GM12891 (cell line): ENCODE measurements around the gene RAPGEF4.

Experiments
- DNase-seq: peaks from one replicate; pipeline ENCODE4 v3.0.0; 2011; ENCODE audit warnings: low spot score; ENCODE audit not compliant: insufficient read length
- FAIRE-seq: peaks from 2 replicates; lab custom pipeline; 2011; peaks lifted over from hg19 to GRCh38; lab: Jason Lieb, UNC
- PAX5 ChIP-seq: IDR thresholded peaks from 2 replicates; pipeline ENCODE4 v1.6.1; 2011; ENCODE audit warnings: low read length, moderate library complexity, mild to moderate bottlenecking; ENCODE audit not compliant: insufficient read depth, severe bottlenecking
- POLR2A ChIP-seq: IDR thresholded peaks from 2 replicates; pipeline ENCODE4 v1.6.1; 2011; ENCODE audit warnings: low read depth, low read length, control low read depth
- POLR2AphosphoS5 ChIP-seq: IDR thresholded peaks from 2 replicates; pipeline ENCODE4 v1.6.1; 2011; ENCODE audit warnings: low read depth, low read length, control low read depth
- POU2F2 ChIP-seq: IDR thresholded peaks from 2 replicates; pipeline ENCODE4 v1.6.1; 2011; ENCODE audit warnings: low read depth, mild to moderate bottlenecking, control low read depth, low read length, moderate library complexity
- SPI1 ChIP-seq: IDR thresholded peaks from 2 replicates; pipeline ENCODE4 v1.6.1; 2011; ENCODE audit warnings: low read depth, low read length, control low read depth
- TAF1 ChIP-seq: IDR thresholded peaks from 2 replicates; pipeline ENCODE4 v1.6.1; 2011; ENCODE audit warnings: low read depth, low read length, control low read depth

RAPGEF4 gene

DNA sequence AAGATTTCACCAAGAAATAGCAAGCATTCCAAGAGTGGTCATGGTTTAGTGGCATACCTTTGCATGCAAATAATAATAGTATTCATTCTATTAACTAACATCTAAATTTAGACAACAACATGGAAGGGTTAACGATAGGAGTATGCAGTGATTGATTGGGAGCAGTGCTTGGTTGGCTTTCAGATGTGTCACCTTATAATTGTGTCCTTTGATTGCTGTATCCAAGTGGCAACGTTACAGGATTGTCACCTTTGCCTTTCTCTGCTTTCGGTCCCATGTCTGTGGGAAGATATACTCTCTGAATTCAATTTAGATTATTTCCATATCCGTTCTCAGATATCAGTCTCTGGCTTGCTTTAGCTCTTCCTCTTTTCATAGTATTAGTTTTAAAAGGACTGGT is 187.2 kb downstream of the RAPGEF4 start:
- TF ChIP-seq PAX5 = no peak
- no peak for TF ChIP-seq TAF1
- no peak for TF ChIP-seq POU2F2
- no peak for TF ChIP-seq SPI1
- no peak for TF ChIP-seq POLR2A
- DNase-seq = no peak
- FAIRE-seq = no peak

DNA sequence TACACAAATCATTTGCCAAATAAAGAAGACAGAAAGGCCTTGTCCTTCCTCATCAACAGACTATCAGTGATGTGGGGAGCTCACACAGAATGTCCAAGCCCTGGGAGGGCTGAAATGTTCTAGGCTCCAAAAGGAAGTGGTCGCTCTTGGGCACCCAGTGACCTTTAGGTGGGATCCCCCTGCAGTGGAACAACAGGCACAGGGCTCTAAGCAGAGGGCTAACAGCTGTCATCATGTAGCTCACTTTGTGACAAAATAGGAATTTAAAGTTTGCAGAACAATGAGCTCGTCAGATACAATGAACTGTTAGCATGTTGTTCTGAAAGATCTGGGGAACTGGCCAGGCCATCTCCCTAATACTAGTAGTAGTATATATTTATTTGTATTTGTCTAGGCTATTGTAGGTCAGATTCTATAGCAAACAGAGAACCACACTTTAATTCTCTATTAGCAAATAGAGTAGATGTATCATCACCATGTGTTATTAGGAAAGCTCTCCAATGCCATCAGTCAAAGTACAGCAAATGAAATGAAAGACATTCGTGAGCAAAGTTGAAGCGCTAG is 188.5 kb downstream of the RAPGEF4 start:
- FAIRE-seq = no peak
- TF ChIP-seq POLR2AphosphoS5 = no peak
- no peak for TF ChIP-seq POU2F2
- TF ChIP-seq POLR2A = no peak
- TF ChIP-seq PAX5 = no peak
- no peak for TF ChIP-seq TAF1
- TF ChIP-seq SPI1 = no peak
- DNase-seq = no peak

- FAIRE-seq = no peak
- TF ChIP-seq POU2F2 = no peak
- no peak for TF ChIP-seq SPI1
- TF ChIP-seq TAF1 = no peak
- TF ChIP-seq PAX5 = no peak
- no peak for TF ChIP-seq POLR2A
- TF ChIP-seq POLR2AphosphoS5 = no peak
- DNase-seq = no peak
Measured at GRCh38 chr2:172925600-172925999, 190.0 kb downstream of the RAPGEF4 start.

GRCh38 chr2:172926785-172927640 is 191.4 kb downstream of the RAPGEF4 start:
- FAIRE-seq = no peak
- no peak for DNase-seq
- TF ChIP-seq TAF1 = no peak
- no peak for TF ChIP-seq SPI1
- TF ChIP-seq POLR2AphosphoS5 = no peak
- TF ChIP-seq POU2F2 = no peak
- no peak for TF ChIP-seq POLR2A
- no peak for TF ChIP-seq PAX5

- FAIRE-seq (no peak), DNase-seq (no peak)
- no peak for TF ChIP-seq POU2F2
- no peak for TF ChIP-seq TAF1
- no peak for TF ChIP-seq POLR2A
- TF ChIP-seq SPI1 = no peak
- no peak for TF ChIP-seq PAX5
- no peak for TF ChIP-seq POLR2AphosphoS5
Measured at GRCh38 chr2:172927641-172928357, 192.2 kb downstream of the RAPGEF4 start.

DNA sequence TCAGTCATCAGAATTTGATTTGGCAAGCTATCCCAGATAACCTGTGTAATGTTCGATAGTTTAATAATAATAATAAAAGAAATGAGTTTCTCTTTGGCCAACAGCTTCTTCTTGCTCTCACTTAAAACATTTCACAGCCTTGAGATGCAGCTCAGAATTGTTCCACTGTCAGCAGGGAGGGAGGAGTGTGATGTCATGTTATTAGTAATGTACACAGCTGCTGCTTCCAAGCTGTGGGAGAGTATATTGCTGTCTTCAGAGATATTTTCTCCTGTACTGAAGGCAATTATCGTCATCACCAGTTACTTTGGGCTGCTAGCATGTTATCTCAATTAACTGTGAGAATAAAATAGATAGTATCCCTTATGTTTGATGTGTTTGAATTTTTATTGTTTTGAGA is 193.1 kb downstream of the RAPGEF4 start:
- FAIRE-seq = no peak
- DNase-seq = no peak
- TF ChIP-seq POLR2AphosphoS5 (no peak), POLR2A (no peak), TAF1 (no peak), SPI1 (no peak), PAX5 (no peak), POU2F2 (no peak)

- TF ChIP-seq POU2F2 = no peak
- no peak for TF ChIP-seq PAX5
- TF ChIP-seq TAF1 = no peak
- DNase-seq = no peak
- no peak for FAIRE-seq
Measured at GRCh38 chr2:172929644-172930043, 194.0 kb downstream of the RAPGEF4 start.

- no peak for TF ChIP-seq SPI1
- DNase-seq (no peak), FAIRE-seq (no peak)
Measured at GRCh38 chr2:172930871-172931255, 195.2 kb downstream of the RAPGEF4 start.

DNA sequence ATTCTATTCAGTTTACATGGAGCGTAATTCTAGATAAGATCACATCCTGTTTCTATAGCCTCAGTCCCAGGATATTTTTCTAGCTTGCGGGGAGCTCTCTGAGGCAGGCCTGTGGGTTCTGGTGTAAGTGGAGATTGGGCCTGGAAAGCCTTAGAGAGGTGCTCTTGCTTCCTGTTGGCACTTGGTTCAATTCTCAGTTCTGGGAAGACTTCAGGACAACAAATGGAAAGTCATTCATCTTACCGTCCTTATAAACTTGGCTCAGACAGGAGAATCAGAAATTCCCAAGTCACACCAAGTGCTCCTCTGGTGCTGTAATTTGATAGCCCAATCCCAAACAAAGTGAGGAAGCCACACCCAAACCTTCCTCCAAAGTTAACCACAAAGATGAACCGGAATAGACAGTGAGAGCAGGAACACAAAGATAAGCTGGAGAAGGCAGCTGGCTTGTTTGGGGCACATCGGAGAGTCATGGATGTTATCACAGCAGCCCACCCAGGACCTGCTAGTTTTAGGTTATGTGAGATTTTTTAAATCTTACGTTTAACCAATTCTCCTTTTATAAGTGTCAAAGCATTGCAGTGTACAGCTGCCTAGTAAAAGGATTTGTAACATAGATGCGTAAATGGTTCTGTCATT is 195.7 kb downstream of the RAPGEF4 start:
- TF ChIP-seq POLR2A = no peak
- no peak for TF ChIP-seq TAF1
- DNase-seq (no peak), FAIRE-seq (no peak)
